NOMO-1 treated with DMSO at 0.1 percent for 48 hours (cell line): ENCODE measurements around the gene COMMD6.

ENCODE experiments used
- DNase-seq: peaks from one replicate; lab custom pipeline; 2025; ENCODE audit not compliant: unreplicated experiment; lab: John Stamatoyannopoulos, UW

Gene COMMD6

DNA sequence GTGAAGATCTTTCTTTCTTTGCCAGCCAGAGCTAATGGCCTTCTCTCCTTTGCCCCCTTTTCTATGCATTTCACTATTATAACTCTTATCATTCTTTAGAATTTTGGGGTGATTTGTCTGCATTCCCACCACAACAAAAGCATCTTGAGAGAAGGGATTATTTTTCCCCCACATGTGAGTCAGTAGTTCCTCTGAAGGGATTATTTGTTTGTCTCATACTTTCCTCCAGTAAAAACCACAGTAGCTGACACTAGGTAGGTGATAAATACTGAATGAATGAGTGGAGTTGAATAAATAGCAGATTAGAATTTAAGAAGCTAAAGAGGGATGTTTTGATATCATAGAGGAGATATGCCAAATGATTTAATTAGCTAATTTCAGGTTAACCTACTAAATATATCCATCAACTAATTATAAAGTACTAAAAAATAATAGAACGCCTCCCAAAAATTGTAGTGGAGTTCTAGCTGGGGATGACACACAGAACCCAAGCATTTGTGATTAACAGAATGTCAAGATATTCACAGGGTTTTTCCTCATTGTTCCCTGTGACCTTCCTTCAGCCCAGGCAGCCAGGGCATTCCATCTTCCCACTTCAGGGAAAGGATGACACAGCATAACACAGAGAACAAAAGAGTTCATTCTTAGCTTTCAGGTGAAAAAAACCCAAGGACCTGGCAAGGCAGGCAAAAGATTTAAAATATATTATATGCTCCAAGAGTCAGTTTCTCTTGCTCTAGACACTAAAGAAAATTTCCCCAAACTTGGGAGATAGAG lies 52.2 kb downstream of the COMMD6 start:
- no peak for DNase-seq

DNA sequence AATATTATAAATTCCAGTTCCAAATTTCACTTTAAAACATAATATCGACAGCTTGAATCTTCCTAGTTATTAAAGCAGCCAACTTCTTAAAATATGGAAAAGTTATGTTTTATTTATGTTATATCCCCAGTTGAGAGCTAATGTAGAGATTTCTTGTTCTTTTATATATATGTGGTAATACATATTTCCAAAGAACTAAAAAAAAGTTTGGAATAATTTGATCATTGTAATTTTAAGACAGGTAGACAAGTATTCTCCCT lies 54.9 kb downstream of the COMMD6 start:
- no peak for DNase-seq

- DNase-seq: peak; percentile 86
These were observed 55.4 kb downstream of the COMMD6 start, which contains the start of gene TBC1D4 for GRCh38 chr13:75482070-75482819. TSS of gene TBC1D4 (minus strand) at chr13:75482169. CDS start at chr13:75481767, 402 bp downstream.

GRCh38 chr13:75481176-75482069 lies 56.2 kb downstream of the COMMD6 start:
- no peak for DNase-seq

DNA sequence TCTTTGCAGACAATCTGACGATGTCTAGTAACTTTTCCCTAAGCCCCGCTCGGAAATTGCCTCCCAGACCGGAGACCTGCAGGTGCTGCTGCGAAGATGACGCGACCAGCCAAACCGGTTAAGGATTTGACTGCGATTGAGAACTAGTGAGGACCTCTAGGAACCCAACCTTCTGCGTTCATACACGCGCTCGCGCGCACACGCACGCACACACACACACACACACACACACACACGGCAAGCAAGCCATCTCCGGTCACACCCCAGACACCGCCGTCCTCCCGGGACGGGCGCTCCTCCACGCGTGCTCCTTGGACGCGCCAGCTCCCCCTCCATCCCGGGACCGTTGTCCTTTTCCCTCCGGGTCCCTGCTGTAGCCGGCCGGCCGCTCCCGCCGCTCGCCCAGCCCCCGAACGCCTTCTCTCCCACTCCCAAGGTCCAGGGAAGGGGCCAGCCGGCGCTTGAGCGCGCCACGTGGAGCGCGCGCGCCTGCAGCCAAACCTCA lies 56.9 kb downstream of the COMMD6 start:
- DNase-seq: no peak

- no peak for DNase-seq
These were observed 58.4 kb downstream of the COMMD6 start for GRCh38 chr13:75479102-75479740.

DNA sequence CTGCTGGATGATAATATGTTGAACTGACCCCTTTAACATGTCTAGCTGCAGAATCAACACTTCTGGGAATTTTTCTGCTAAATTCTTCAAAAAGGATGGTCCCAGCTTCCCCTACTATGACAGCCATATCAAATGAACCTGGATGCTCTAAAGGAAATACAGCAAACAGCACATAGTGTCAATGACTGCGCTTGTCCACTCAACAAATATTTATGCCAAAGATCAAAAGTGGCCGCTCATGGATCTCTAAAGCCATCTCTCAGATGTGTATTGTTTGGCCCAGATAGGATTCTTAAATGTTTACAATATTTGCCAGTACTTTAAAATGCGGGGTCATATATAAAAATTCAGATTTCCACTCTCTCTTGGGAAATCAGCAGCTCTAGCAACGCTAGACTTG lies 59.0 kb downstream of the COMMD6 start:
- no peak for DNase-seq
